ENCODE results near the gene ASRGL1.

DNA sequence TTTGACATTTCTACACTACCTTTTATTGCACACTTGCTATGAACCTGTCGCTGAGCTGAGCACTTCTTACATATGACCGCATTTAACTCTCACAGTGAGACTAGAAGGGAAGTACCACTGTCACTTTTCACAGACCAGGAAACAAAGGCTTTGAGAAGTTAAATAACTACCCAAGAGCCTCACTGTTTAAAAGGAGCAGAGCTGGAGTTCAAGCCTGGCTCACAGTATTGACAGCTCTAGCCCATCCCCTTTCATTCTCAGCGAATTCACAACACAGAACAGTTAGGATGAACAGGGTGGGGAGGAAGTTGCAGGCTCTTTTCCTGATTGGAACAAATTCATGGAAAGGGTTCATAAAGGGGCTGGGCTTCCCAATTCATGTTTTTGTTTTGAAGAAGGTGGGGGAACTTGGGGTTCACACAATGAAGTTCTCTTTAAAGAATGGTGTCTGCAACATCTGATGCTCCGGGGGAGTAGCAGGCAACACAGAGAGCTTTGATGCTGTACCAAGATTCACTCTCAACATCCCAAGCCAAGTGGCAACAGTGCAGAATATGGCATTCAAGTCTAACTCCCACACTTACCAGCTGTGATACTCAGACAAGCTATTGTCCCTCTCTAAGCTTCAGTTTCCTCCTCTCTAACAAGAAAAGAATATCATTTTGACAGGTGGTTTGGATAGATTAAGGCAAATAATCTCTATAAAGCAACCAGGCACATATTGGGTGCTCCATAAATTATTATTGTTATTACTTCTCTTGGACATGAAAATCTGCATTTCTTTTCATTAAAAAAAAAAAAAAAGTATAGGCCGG, 98.8 kb downstream of the ASRGL1 start:
- TF ChIP-seq POLR2AphosphoS5 (IDR thresholded peaks at IDR 0.05; ENCODE audit: low read depth, low read length) (no peak), TAF1 (IDR thresholded peaks at IDR 0.05; ENCODE audit: borderline replicate concordance, insufficient read depth, low read length) (no peak)
- TF ChIP-seq, protein P1, sequence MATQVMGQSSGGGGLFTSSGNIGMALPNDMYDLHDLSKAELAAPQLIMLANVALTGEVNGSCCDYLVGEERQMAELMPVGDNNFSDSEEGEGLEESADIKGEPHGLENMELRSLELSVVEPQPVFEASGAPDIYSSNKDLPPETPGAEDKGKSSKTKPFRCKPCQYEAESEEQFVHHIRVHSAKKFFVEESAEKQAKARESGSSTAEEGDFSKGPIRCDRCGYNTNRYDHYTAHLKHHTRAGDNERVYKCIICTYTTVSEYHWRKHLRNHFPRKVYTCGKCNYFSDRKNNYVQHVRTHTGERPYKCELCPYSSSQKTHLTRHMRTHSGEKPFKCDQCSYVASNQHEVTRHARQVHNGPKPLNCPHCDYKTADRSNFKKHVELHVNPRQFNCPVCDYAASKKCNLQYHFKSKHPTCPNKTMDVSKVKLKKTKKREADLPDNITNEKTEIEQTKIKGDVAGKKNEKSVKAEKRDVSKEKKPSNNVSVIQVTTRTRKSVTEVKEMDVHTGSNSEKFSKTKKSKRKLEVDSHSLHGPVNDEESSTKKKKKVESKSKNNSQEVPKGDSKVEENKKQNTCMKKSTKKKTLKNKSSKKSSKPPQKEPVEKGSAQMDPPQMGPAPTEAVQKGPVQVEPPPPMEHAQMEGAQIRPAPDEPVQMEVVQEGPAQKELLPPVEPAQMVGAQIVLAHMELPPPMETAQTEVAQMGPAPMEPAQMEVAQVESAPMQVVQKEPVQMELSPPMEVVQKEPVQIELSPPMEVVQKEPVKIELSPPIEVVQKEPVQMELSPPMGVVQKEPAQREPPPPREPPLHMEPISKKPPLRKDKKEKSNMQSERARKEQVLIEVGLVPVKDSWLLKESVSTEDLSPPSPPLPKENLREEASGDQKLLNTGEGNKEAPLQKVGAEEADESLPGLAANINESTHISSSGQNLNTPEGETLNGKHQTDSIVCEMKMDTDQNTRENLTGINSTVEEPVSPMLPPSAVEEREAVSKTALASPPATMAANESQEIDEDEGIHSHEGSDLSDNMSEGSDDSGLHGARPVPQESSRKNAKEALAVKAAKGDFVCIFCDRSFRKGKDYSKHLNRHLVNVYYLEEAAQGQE (IDR thresholded peaks at IDR 0.05; ENCODE audit: insufficient read depth in 1 of 2, low read depth in 2 of 2, low read length in 2 of 2) = no peak

All from PFSK-1 (cell line).